Measurements from ENCODE around the gene SOX6. TPM values are rescaled to one million over a fixed set of nuclear protein-coding genes. Genes with fewer than 3 reads are reported as not detected.

SOX6 gene
- total and polyA plus RNA-seq, 7 donors: 0.61 to 47.6 (median 14.6) TPM

GRCh38 chr11:16040151-16040550 lies 316.2 kb downstream of the SOX6 start:
- intact Hi-C loops (cut with DNase I): no loop called here
- ATAC-seq (no peak), DNase-seq (no peak)
- H3K9me3 ChIP-seq: no peaks in the 10 kb centered on the region
- peaks cover 0 to 3% of the 10 kb centered on the region in 2 donors for H3K36me3 ChIP-seq (ENCODE audit: insufficient read depth in 1 of 2, low read depth in 1 of 2)
- no peaks in the 10 kb centered on the region for H3K4me1 ChIP-seq
- no peak for TF ChIP-seq CTCF (IDR thresholded peaks at IDR 0.05)
- no peak overlapping the region for H3K4me3 ChIP-seq
- WGBS, 3 donors: 93 to 100% (median 97%) methylated on average over 1 of the region's 1 CpG
- no peak overlapping the region for H3K27ac ChIP-seq
- no peaks in the 10 kb centered on the region for H3K27me3 ChIP-seq (ENCODE audit: insufficient read depth in 3 of 3, low read length in 2 of 3)

GRCh38 chr11:16037179-16037578 lies 319.2 kb downstream of the SOX6 start:
- peaks cover 0 to 3% of the 10 kb centered on the region in 2 donors for H3K36me3 ChIP-seq (ENCODE audit: insufficient read depth in 1 of 2, low read depth in 1 of 2)
- no peak for ATAC-seq
- no peak for TF ChIP-seq CTCF (IDR thresholded peaks at IDR 0.05)
- intact Hi-C loops (cut with DNase I): no loop called here
- no peaks in the 10 kb centered on the region for H3K4me1 ChIP-seq
- no peak overlapping the region for H3K4me3 ChIP-seq
- no peak overlapping the region for H3K27ac ChIP-seq
- no peaks in the 10 kb centered on the region for H3K9me3 ChIP-seq
- H3K27me3 ChIP-seq (ENCODE audit: insufficient read depth in 3 of 3, low read length in 2 of 3): no peaks in the 10 kb centered on the region
- DNase-seq: no peak

- 92 to 95% (median 93%) methylated on average over 6 of the region's 6 CpGs for WGBS, 3 donors
These were observed 320.1 kb downstream of the SOX6 start for GRCh38 chr11:16036218-16036617.

GRCh38 chr11:16034074-16034473 lies 322.3 kb downstream of the SOX6 start:
- Histone ChIP-seq H3K36me3 (ENCODE audit: insufficient read depth in 1 of 2, low read depth in 1 of 2) (peaks cover 0 to 3% of the 10 kb centered on the region in 2 donors), H3K27me3 (ENCODE audit: insufficient read depth in 3 of 3, low read length in 2 of 3) (no peaks in the 10 kb centered on the region), H3K4me3 (no peak overlapping the region), H3K4me1 (no peaks in the 10 kb centered on the region), H3K9me3 (no peaks in the 10 kb centered on the region), H3K27ac (no peak overlapping the region)
- DNase-seq (no peak), ATAC-seq (no peak)
- 91 to 96% (median 93%) methylated on average over 1 of the region's 1 CpG for WGBS, 3 donors
- intact Hi-C loops (cut with DNase I): no loop called here
- no peak for TF ChIP-seq CTCF (IDR thresholded peaks at IDR 0.05)

More at GRCh38 chr11:16036218-16036617, 320.1 kb downstream of the SOX6 start:
- no peak for ATAC-seq
- Histone ChIP-seq H3K9me3 (no peaks in the 10 kb centered on the region), H3K36me3 (ENCODE audit: insufficient read depth in 1 of 2, low read depth in 1 of 2) (peaks cover 0 to 3% of the 10 kb centered on the region in 2 donors), H3K27me3 (ENCODE audit: insufficient read depth in 3 of 3, low read length in 2 of 3) (no peaks in the 10 kb centered on the region), H3K4me1 (no peaks in the 10 kb centered on the region), H3K4me3 (no peak overlapping the region), H3K27ac (no peak overlapping the region)
- DNase-seq: no peak
- TF ChIP-seq CTCF (IDR thresholded peaks at IDR 0.05): no peak
- intact Hi-C loops (cut with DNase I): no loop called here

DNA sequence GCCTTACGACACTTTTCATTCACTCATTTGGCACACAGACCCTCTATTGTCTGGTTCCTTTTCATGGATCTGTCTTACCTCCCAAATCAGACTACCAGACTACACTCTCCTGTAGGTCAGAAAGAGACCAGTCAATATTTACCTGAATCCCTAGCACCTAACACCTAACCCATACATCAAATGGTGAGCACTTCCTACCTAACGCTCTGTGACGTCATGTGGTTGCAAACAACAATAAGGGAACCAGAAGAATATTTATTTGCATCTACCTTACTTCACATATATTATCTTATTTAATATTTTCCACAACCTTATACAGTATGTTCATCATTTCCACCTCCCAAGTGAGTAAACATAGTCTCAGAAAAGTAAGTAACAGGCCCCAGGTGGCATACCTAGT lies 323.4 kb downstream of the SOX6 start:
- no peak for TF ChIP-seq CTCF (IDR thresholded peaks at IDR 0.05)
- Histone ChIP-seq H3K36me3 (ENCODE audit: insufficient read depth in 1 of 2, low read depth in 1 of 2) (peaks cover 0 to 3% of the 10 kb centered on the region in 2 donors), H3K27ac (no peak overlapping the region), H3K4me1 (no peaks in the 10 kb centered on the region), H3K4me3 (no peak overlapping the region), H3K9me3 (no peaks in the 10 kb centered on the region), H3K27me3 (ENCODE audit: insufficient read depth in 3 of 3, low read length in 2 of 3) (no peaks in the 10 kb centered on the region)
- DNase-seq (no peak), ATAC-seq (no peak)
- 82 to 99% (median 96%) methylated on average over 3 of the region's 3 CpGs for WGBS, 3 donors
- intact Hi-C loops (cut with DNase I): no loop called here

All from psoas muscle (tissue), 8 donors.